Stimulated activated CD8-positive, alpha-beta memory T cell treated with anti-CD3 and anti-CD28 coated beads, Interleukin-15, amount 100 ng/mL, for 24 hours (primary cell): Measurements from ENCODE around the gene NTN1.
"Not testable (repeated sequence)": the region's sequence is repeated elsewhere in the genome, so short reads cannot be mapped to it uniquely, and the experiment has no call there.

ENCODE experiments used
- DNase-seq: peaks from one replicate; pipeline ENCODE4 v3.0.0-alpha.2; 2020; ENCODE audit warnings: low read depth

The NTN1 gene

GRCh38 chr17:9123594-9124553 lies 102.6 kb downstream of the NTN1 start:
- no peak for DNase-seq

GRCh38 chr17:9124554-9124935 lies 103.2 kb downstream of the NTN1 start:
- no peak for DNase-seq

GRCh38 chr17:9125722-9126121 lies 104.4 kb downstream of the NTN1 start:
- DNase-seq, result no peak

- no peak for DNase-seq
These were observed 106.0 kb downstream of the NTN1 start for GRCh38 chr17:9127340-9127739.

GRCh38 chr17:9131371-9131770 lies 110.1 kb downstream of the NTN1 start:
- DNase-seq, result no peak

- DNase-seq, result no peak
These were observed 111.0 kb downstream of the NTN1 start for GRCh38 chr17:9132291-9132690.

GRCh38 chr17:9132944-9133610 lies 111.8 kb downstream of the NTN1 start:
- no peak for DNase-seq

- no peak for DNase-seq
These were observed 116.9 kb downstream of the NTN1 start for GRCh38 chr17:9138161-9138717.

- DNase-seq, result no peak
These were observed 118.4 kb downstream of the NTN1 start for GRCh38 chr17:9139695-9140094.

GRCh38 chr17:9140550-9141424 lies 119.5 kb downstream of the NTN1 start:
- no peak for DNase-seq

GRCh38 chr17:9141425-9141753 lies 120.1 kb downstream of the NTN1 start:
- DNase-seq, result no peak

- no peak for DNase-seq
These were observed 121.6 kb downstream of the NTN1 start for GRCh38 chr17:9142772-9143494.

- no peak for DNase-seq
These were observed 123.4 kb downstream of the NTN1 start for GRCh38 chr17:9144502-9145249.

GRCh38 chr17:9146064-9146463 lies 124.8 kb downstream of the NTN1 start:
- DNase-seq, result no peak

GRCh38 chr17:9148905-9149525 lies 127.7 kb downstream of the NTN1 start:
- DNase-seq, result no peak

GRCh38 chr17:9150446-9151090 lies 129.3 kb downstream of the NTN1 start:
- DNase-seq, result no peak

GRCh38 chr17:9151091-9151490 lies 129.8 kb downstream of the NTN1 start:
- DNase-seq, result no peak

GRCh38 chr17:9151740-9152139 lies 130.4 kb downstream of the NTN1 start:
- DNase-seq, result not testable (repeated sequence)

- no peak for DNase-seq
These were observed 137.5 kb downstream of the NTN1 start for GRCh38 chr17:9158544-9159452.
